NCI-H1436 (cell line): Measurements from ENCODE around the gene SOX5.
A peak's percentile ranks its signal among the peaks of the same experiment; 100 is the strongest.
"Not testable (repeated sequence)": the region's sequence is repeated elsewhere in the genome, so short reads cannot be mapped to it uniquely, and the experiment has no call there.

Source experiments
- DNase-seq: peaks from one replicate; lab custom pipeline; 2025; lab: John Stamatoyannopoulos, UW

SOX5 gene

DNA sequence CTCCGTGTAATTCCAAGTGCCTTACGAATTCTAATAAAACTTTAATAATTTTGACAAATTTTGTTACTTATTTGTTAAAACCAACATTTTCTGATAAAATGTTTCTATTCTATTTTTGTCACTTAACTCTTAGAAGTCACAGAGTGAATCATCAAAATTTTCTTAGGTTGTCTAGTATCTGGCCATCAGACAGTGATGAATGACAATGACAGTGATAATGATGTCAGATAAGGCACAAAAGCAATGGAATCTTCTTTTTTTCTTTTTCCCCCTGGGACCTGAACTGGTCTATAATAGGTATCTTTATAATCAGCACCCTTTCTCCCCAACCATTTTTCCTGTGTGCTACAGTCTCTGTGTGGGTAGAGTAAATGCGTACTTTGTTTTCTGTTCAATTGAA lies 407.3 kb downstream of the SOX5 start:
- no peak for DNase-seq

DNA sequence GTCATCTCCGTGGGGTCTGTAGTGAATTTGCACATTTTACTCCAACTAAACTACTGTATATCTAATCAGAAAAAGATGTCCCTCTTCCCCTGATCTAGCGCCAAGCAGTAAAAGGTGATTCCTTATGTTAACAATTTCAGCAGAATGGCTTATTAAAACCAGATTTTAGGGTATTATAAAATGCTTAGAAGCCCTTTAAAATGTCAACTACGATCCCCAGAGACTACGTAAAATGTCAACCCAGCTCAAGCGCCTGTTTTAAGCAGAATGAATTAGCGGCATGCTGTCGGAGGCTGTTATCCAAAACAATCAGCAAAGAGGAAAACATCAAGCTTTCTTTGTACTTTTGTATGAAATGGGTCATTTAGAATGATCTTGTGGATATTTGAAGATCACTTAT lies 408.9 kb downstream of the SOX5 start:
- no peak for DNase-seq

DNA sequence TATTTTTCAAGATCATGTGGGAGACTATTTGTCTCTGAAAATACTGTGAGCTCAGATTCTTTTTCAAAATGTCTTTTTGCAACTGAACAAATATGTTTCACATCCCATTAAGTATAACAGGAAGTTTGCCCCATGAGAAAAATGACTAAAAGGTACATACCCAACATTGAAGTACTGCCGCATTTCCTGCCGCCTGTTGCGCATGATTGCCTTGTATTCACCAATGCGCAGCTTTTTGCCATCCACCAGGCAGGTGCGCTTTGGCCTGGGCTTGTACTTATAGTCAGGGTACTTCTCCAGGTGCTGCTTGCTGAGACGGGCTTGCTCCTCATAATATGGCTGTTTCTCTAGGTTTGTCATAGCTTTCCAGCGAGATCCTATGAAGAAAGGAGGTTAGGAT lies 413.2 kb downstream of the SOX5 start:
- DNase-seq: peak; percentile 87

DNA sequence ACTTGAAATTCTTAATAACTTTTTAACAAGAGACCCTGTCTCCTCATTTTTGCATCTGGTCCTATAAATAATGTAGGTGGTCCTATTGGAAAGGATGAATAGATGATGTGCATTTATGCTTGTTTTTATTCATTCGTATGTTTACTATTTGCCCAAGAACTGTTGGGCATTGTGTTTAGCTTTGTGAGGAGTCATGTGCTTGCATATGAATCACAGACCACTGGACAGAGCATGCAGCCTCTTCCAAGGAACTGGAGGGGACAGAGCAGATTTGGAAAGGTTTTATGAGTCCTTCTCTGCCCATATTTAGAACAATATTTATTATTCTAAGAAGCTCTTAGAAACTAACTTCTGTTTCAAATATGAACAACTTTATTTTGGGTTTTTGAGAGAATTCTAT lies 414.0 kb downstream of the SOX5 start:
- no peak for DNase-seq

DNA sequence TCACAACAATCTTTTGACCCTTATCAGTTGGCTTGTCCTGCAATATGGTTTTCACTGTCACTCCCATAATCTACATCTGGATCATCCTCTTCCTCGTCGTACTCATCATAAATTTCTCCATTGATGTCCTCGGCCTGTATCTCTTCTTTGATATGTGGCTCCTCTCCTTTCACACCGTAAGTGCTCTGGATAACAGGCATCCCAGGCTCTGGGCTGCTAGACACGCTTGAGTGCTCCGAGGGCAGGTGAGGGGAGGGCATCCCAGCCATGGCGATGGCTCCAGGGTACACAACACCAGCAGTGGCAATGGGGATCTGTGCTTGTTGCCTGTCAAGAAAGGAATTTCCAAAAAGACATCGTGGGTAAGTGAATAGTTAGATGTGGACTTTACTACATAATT lies 415.3 kb downstream of the SOX5 start:
- no peak for DNase-seq

DNA sequence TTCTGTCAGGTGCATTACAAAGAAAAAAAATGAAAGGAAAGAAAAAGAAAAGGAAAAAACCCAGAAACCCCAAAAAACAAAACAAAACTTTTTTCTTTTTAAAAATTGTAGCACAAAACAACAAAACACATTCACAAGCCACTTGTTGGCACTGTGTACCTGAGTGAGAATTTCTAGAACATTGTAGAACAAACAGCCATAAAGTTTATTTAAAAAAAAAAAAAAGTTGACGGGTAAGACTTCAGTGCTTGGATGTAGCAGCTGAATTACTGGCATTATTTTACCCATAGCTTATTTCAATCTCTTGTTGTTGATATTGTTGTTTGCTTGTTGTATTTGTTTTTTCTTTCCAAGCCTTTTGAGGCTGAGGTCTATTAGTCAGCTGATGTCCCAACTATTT lies 415.8 kb downstream of the SOX5 start:
- no peak for DNase-seq

DNA sequence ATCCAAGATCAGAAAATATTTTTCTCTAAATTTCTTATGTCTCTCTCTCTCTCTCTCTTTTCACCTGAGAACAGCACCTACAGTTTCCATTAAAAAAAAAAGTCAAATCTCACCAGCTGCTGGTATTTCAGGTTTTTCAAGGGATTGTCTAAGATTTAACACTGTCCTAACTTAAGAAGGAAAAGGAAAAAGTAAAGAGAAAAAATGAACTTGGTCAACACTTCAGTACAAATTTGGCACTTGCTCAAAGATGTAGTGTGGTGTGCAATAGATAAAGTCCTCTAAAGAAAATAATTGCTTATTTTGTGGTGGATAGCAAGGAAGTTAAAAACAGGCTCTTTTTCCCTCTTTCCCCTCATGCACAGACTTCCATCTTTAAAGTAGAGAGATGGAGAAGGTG lies 416.2 kb downstream of the SOX5 start:
- no peak for DNase-seq

DNA sequence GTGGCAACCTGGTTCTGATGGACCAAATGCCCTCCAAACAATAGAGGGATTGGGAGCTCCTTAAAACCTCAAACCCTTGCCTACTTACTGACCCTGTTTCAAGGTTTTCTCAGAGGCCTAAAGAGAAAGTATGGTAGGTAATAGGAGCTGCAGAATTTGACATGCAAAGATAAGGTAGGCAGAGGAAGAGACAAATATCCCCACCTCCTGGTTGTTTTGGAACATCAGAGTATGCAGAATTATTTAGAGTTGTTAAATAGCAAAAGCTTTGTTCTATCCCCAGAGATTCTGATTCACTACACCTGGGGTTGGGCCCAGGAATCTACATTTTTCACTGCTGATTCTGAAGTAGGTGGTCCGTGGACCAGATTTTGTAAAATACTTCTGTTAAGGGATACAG lies 421.2 kb downstream of the SOX5 start:
- DNase-seq: no peak

DNA sequence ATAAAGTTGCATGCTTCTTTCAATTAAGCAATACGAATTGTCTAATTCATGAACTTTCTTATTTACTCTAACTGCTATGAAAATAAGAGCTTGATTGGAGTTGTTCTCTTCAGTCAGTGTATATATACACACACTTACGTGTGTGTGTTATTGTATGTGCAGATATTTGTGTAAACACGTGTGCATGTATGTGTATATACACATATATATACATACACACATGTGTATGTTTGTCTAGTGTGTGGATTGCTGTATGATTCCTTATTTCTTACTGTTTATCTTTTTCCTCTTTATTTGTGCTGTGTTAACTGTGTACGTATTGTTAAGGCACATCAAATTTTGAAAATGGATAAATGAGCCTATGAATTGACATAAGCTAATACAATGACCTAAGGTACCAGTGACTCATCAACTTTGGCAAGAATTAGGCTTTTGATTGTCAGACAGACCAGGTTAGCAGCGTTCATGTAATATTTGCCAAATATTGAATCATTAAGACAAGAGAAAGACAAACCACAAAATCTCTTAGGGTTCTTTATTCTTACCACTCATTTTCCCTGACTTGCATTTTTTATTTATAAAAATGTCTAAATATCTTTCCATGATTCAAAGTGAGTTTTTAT lies 423.9 kb downstream of the SOX5 start:
- DNase-seq: no peak

DNA sequence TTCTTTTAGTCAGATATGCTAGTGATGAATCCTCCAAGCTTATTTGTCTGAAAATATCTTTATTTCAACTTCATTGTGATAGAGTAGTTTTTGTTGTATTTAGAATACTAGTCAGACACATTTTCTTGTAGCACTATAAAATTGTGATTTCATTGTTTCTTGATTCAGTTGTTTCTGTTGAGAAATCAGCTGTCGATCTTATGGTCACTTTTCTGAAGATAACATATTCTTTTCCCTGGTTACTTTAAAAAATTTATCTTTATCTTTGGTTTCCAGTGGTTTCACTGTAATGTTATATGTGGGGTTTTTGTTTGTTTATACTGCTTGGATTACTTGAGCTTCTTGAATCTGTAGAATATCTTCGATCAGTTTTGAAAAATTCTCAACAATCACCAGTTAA lies 426.1 kb downstream of the SOX5 start:
- no peak for DNase-seq

DNA sequence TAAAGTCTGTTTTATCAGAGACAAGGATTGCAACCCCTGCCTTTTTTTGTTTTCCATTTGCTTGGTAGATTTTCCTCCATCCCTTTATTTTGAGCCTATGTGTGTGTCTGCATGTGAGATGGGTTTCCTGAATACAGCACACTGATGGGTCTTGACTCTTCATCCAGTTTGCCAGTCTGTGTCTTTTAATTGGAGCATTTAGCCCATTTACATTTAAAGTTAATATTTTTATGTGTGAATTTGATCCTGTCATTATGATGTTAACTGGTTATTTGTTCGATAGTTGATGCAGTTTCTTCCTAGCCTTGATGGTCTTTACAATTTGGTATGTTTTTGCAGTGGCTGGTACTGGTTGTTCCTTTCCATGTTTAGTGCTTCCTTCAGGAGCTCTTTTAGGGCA lies 430.0 kb downstream of the SOX5 start:
- not testable (repeated sequence) for DNase-seq

DNA sequence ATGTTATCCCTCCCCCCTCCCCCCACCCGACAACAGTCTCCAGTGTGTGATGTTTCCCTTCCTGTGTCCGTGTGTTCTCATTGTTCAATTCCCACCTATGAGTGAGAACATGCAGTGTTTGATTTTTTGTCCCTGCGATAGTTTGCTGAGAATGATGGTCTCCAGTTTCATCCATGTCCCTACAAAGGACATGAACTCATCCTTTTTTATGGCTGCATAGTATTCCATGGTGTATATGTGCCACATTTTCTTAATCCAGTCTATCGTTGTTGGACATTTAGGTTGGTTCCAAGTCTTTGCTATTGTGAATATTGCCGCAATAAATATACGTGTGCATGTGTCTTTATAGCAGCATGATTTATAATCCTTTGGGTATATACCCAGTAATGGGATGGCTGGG lies 433.7 kb downstream of the SOX5 start:
- not testable (repeated sequence) for DNase-seq

DNA sequence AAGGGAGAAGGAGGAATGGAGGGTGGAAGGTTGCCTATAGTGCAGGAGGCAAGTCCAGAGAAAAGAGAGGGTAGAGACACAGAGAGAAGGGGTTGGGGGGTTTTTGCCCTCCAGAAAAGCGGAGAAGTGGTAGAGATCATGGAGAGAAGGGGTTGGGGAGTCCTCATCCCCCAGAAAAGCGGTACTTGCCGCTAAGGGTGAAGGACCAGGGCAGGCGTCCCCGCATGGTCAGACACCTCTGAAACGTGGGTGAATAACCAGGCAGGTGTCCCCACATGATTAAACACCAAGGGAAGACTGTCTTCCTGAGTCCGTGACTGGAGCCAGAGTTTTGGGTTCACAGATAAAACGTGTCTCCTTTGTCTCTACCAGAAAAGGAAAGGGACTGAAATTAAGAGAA lies 439.0 kb downstream of the SOX5 start:
- no peak for DNase-seq

DNA sequence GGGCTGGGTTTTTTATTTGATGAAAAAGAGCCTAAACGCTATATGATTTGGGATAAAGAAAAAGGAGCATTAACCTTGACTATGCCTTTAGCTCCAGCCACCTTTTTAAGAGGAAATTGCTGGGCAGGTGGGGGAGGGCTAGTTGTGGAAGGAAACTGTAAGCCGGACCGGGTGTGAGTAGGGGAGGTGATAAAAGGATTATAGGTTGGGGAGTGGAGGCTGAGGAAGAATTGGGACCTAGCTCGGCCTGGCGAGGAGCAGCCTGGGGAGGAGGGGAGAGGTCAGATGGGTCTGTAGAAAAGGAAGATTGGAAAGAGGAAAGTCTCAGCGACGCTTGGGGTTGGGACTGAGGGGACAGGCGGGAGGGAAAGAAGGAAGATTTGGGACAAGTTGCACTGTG lies 439.6 kb downstream of the SOX5 start:
- not testable (repeated sequence) for DNase-seq

DNA sequence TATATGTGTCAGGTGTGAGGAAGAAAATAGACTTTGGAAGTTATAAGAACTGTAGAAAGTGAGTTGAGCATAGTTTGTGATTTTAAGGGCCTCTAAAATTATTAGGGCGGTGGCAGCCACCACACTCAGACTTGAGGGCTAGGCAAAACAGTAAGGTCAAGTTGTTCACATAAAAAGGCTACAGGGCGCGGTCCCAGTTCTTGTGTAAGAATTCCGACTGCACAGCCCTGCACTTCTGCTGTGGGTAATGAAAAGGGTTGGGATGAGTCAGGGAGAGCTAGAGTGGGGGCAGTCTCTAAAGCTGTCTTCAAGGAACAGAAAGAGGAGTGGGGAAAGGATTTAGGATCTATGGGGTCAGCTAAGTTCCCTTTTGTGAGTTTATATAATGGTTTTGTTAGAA lies 441.7 kb downstream of the SOX5 start:
- DNase-seq: not testable (repeated sequence)

DNA sequence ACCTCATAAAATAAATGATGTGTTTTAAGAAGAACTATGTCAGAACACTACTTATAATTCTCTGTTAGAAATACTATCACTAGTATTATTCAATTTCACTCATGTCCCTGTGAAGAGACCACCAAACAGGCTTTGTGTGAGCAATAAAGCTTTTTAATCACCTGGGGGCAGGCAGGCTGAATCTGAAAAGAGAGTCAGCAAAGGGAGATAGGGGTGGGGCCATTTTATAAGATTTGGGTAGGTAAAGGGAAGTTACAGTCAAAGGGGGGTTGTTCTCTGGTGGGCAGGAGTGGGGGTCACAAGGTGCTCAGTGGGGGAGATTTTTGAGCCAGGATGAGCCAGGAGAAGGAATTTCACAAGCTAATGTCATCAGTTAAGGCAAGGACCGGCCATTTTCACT lies 443.7 kb downstream of the SOX5 start:
- not testable (repeated sequence) for DNase-seq

DNA sequence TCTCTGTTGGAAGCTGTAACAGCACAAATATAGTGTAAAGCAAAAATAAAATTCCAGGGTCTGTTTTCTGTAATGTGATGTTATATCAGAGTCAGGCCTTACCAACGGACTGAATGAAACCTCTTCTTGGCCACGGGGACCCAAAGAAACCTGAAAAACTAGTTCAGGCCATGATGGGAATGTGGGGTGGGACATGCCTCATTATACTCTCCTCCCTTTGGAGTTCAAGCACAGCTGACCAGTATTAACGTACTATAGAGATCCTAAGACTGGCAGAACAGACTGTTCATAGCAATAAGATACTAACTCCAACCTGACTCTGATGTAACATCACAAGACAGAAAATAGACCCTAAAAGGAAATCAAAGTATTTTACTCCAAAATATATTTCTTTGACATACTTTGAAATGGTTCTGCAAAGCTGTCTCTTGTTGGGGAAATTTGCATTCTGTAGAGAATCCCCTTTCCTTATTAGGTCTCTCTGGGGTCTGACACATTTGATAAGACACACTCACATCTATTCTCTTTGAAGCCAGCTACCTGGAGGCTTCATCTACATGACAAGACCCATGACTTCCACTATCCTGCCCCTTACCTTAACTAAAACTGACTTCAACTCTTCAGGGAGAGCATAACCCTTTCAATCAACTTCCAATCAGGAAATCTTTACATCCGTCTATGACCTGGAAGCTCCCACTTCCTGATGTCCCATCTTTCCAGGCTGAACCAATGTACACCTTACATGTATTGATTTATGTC lies 444.6 kb downstream of the SOX5 start:
- DNase-seq: no peak

DNA sequence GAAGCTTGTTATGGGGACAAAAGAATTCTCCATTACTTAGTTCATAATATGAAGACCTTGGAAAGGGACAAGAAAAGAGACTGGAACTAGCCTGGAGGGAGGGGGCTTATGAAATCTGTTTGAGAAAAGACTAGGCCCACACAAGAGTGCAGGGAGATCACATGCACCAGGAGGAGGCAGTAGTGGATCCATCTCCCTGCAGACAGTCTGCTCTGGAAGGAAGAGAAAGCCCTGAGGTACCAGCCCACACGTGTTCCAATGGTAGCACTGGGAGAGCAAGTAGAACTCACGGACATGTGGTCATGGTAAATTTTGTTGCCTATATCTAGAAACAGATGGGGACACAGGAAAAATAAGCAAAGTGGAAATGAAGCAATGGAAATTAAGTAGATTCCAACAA lies 445.4 kb downstream of the SOX5 start:
- DNase-seq: no peak

DNA sequence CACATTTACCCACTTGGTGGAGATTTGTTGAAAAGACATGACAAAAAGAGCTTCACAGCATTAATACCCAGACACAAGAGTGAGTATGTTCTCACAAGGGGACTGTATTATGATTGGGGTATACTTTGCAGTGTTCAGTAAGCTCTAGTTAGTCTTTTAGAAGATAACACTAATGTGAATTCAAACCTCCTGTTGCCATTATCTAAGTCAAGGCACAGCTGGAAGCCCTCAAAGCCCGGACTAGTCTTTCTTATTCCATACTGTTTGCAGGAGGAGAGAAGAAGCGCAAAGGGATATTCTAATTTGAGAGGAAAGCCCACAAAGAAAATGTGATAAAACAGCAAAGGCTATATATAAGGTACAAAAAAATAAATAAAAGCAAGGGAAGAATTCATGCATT lies 445.9 kb downstream of the SOX5 start:
- no peak for DNase-seq

DNA sequence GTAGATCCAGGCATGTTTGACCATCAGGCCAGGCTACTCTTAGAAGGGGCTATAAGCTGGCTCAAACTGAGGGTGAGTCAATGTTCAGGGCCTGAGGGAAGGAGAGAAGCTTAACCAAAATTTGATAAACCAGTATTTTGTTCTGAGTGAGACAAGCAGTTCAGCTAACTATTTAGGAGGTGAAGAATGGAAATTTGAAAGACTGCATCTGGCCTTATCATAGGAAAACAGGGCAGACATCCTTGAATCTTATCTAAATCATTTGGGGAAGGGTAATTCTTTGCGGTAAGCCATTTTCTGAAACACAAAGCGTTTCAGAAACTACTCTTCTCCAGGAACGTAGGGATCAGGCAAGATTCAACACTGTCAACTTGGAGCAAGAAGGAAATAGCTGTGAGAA lies 447.2 kb downstream of the SOX5 start:
- DNase-seq: no peak

DNA sequence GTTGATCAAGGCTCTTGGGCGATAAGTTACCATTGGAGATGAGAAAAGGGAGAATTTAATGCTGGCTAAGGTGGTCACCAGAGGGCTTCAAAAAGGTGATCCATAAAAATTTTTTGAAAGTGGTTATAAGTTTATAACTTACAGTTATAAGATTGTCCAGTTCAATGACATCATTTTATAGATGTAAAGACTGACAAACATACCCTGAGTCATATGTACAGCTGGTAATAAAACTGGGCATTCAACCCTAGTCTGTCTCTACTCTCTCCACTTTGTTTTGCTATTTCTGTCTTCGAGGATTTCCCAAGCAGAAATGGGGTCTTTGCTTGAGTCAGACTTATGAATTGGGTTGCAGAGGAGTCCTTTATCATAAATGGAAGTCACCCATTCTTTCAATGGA lies 454.0 kb downstream of the SOX5 start:
- DNase-seq: no peak

DNA sequence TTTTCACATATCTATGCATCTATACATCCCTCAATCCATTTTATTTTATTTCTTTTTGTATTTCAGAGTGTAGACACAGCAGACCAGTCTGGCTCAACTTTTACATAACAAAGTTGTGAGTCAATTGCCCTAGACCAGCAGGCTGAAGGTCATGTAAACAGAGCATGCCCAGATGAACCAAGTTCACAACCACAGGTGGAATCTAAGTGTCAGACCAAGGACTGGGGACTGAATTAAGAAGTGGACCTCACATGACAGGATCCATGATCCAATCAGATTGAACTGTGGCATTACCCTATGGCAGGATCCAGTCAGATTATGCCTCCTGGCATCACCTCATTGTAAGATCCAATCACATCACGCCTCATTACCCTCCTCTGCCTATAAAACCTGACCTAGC lies 455.8 kb downstream of the SOX5 start:
- DNase-seq: no peak

DNA sequence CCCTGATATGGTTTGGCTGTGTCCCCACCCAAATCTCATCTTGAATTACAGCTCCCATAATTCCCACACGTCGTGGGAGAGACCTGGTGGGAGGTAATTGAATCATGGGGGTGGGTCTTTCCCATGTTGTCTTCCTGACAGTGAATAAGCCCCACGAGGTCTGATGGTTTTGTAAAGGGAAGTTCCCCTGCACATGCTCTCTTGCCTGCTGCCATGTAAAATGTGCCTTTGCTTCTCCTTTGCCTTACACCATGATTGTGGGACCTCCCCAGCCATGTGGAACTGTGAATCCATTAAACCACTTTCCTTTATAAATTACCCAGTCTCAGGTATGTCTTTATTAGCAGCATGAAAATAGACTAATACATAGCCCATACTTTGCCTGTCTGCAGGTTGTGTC lies 458.4 kb downstream of the SOX5 start:
- DNase-seq: not testable (repeated sequence)

DNA sequence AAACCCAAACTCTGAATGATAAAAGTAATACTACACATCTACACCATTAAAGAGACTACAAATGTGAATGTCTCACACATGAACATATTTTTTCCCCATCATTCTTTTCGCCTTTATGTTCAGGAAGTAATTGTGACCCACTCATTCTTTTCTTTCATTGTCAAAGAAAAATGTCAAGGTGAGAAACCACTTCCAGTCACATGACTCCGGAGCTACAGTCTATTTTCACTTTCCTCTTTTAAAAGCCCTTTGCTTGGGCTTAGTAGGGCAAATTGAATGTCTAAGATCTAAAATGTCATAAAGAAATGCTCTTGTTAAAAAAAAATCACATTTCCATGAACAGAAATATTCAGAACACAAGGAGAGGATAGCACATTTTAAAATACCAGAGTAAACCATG lies 461.3 kb downstream of the SOX5 start:
- no peak for DNase-seq
